Mesodermal cell (in vitro differentiated cells): Measurements from ENCODE around the gene NAA20.

Experiments used
- H3K27ac ChIP-seq: 2 replicates; pipeline ENCODE4 v1.7.0; 2013; ENCODE audit warnings: mild to moderate bottlenecking, low read depth, low read length, moderate library complexity; ENCODE audit not compliant: severe bottlenecking
- H3K36me3 ChIP-seq: 2 replicates; pipeline ENCODE4 v1.7.1; 2013; ENCODE audit warnings: mild to moderate bottlenecking, low read length, moderate library complexity; ENCODE audit not compliant: control insufficient read depth, insufficient read depth
- H3K4me1 ChIP-seq: one replicate; pipeline ENCODE4 v1.7.1; 2013; ENCODE audit warnings: mild to moderate bottlenecking, low read length; ENCODE audit not compliant: insufficient read depth, control insufficient read depth, poor library complexity, severe bottlenecking
- H3K4me3 ChIP-seq: 2 replicates; pipeline ENCODE4 v1.7.0; 2013; ENCODE audit warnings: low read length, control low read depth, mild to moderate bottlenecking; ENCODE audit not compliant: insufficient read depth, poor library complexity, severe bottlenecking; ENCODE audit errors: extremely low read depth
- H3K9me3 ChIP-seq: 2 replicates; pipeline ENCODE4 v1.7.1; 2013; ENCODE audit warnings: mild to moderate bottlenecking, low read length, moderate library complexity; ENCODE audit not compliant: control insufficient read depth
- WGBS, 2 experiments: methylation state at CpG; one replicate each; pipeline ENCODE4 v1.1.5; 2013; ENCODE audit warnings: missing lambda C conversion rate in 2 of 2; ENCODE audit not compliant: insufficient coverage in 2 of 2; 5-methylcytosine and 5-hydroxymethylcytosine counted together

NAA20 gene

GRCh38 chr20:20019123-20019522 lies 2.0 kb downstream of the NAA20 start:
- peaks cover 14% of the 10 kb centered on the region for H3K4me1 ChIP-seq
- H3K36me3 ChIP-seq, result peaks cover 43% of the 10 kb centered on the region
- WGBS, 2 experiments, result 100% methylated on average over 1 of the region's 2 CpGs
- no peaks in the 10 kb centered on the region for H3K9me3 ChIP-seq
- no peak overlapping the region for H3K27ac ChIP-seq
- no peak overlapping the region for H3K4me3 ChIP-seq

GRCh38 chr20:20020908-20021307 lies 3.7 kb downstream of the NAA20 start:
- WGBS, 2 experiments, result 90 to 96% methylated on average over 3 to 4 of the region's 11 CpGs
- no peak overlapping the region for H3K27ac ChIP-seq

GRCh38 chr20:20021835-20022234 lies 4.7 kb downstream of the NAA20 start:
- no peak overlapping the region for H3K4me3 ChIP-seq
- peaks cover 17% of the 10 kb centered on the region for H3K4me1 ChIP-seq
- 79 to 83% methylated on average over 3 to 4 of the region's 7 CpGs for WGBS, 2 experiments
- H3K9me3 ChIP-seq, result no peaks in the 10 kb centered on the region
- no peak overlapping the region for H3K27ac ChIP-seq
- H3K36me3 ChIP-seq, result peaks cover 58% of the 10 kb centered on the region

More at GRCh38 chr20:20020908-20021307, 3.7 kb downstream of the NAA20 start:
- peaks cover 50% of the 10 kb centered on the region for H3K36me3 ChIP-seq
- H3K4me3 ChIP-seq, result no peak overlapping the region
- H3K4me1 ChIP-seq, result peaks cover 17% of the 10 kb centered on the region
- no peaks in the 10 kb centered on the region for H3K9me3 ChIP-seq

GRCh38 chr20:20022498-20022897 lies 5.3 kb downstream of the NAA20 start:
- Histone ChIP-seq H3K4me3 (no peak overlapping the region), H3K9me3 (no peaks in the 10 kb centered on the region), H3K27ac (no peak overlapping the region), H3K4me1 (peaks cover 17% of the 10 kb centered on the region), H3K36me3 (peaks cover 64% of the 10 kb centered on the region)

GRCh38 chr20:20023395-20023794 lies 6.2 kb downstream of the NAA20 start:
- 100% methylated on average over 1 of the region's 3 CpGs; no CpG with 5 or more reads in 1 of the 2 experiments for WGBS, 2 experiments
- H3K36me3 ChIP-seq, result peaks cover 70% of the 10 kb centered on the region

GRCh38 chr20:20024942-20025341 lies 7.8 kb downstream of the NAA20 start:
- no peak overlapping the region for H3K27ac ChIP-seq
- H3K36me3 ChIP-seq, result peaks cover 67% of the 10 kb centered on the region

More at GRCh38 chr20:20023395-20023794, 6.2 kb downstream of the NAA20 start:
- H3K9me3 ChIP-seq, result no peaks in the 10 kb centered on the region
- H3K4me3 ChIP-seq, result no peak overlapping the region
- H3K4me1 ChIP-seq, result peaks cover 12% of the 10 kb centered on the region
- no peak overlapping the region for H3K27ac ChIP-seq

GRCh38 chr20:20027284-20027683 lies 10.1 kb downstream of the NAA20 start:
- Histone ChIP-seq H3K9me3 (no peaks in the 10 kb centered on the region), H3K27ac (no peak overlapping the region), H3K36me3 (peaks cover 69% of the 10 kb centered on the region), H3K4me3 (no peak overlapping the region), H3K4me1 (peaks cover 3% of the 10 kb centered on the region)
- 82 to 100% methylated on average over 2 of the region's 2 CpGs for WGBS, 2 experiments

More at GRCh38 chr20:20024942-20025341, 7.8 kb downstream of the NAA20 start:
- Histone ChIP-seq H3K4me3 (no peak overlapping the region), H3K9me3 (no peaks in the 10 kb centered on the region), H3K4me1 (peaks cover 3% of the 10 kb centered on the region)

GRCh38 chr20:20031790-20032189 lies 14.6 kb downstream of the NAA20 start:
- no peaks in the 10 kb centered on the region for H3K4me1 ChIP-seq
- no peak overlapping the region for H3K4me3 ChIP-seq
- H3K27ac ChIP-seq, result no peak overlapping the region
- WGBS, 2 experiments, result 96 to 100% methylated on average over 2 to 4 of the region's 5 CpGs
- no peaks in the 10 kb centered on the region for H3K9me3 ChIP-seq
- peaks cover 75% of the 10 kb centered on the region for H3K36me3 ChIP-seq

- no peak overlapping the region for H3K4me3 ChIP-seq
- H3K9me3 ChIP-seq, result no peaks in the 10 kb centered on the region
- H3K27ac ChIP-seq, result peak overlapping the region; percentile 23
- WGBS, 2 experiments, result 90% methylated on average over 2 of the region's 4 CpGs; no CpG with 5 or more reads in 1 of the 2 experiments
- H3K4me1 ChIP-seq, result peaks cover 8% of the 10 kb centered on the region
- H3K36me3 ChIP-seq, result peaks cover 76% of the 10 kb centered on the region
Measured at GRCh38 chr20:20034486-20034885, 17.3 kb downstream of the NAA20 start.

GRCh38 chr20:20036756-20037155 lies 19.6 kb downstream of the NAA20 start:
- no peak overlapping the region for H3K4me3 ChIP-seq
- H3K36me3 ChIP-seq, result peaks cover 87% of the 10 kb centered on the region
- no peaks in the 10 kb centered on the region for H3K9me3 ChIP-seq
- H3K27ac ChIP-seq, result no peak overlapping the region
- WGBS, 2 experiments, result 88 to 100% methylated on average over 3 of the region's 3 CpGs
- peaks cover 8% of the 10 kb centered on the region for H3K4me1 ChIP-seq

GRCh38 chr20:20037960-20038359 lies 20.8 kb downstream of the NAA20 start:
- Histone ChIP-seq H3K4me1 (peaks cover 8% of the 10 kb centered on the region), H3K9me3 (no peaks in the 10 kb centered on the region), H3K4me3 (no peak overlapping the region), H3K27ac (no peak overlapping the region), H3K36me3 (peaks cover 93% of the 10 kb centered on the region)
- WGBS, 2 experiments, result 70 to 71% methylated on average over 5 of the region's 5 CpGs
